ENCODE data around the gene JARID2. TPM values are rescaled to one million over a fixed set of nuclear protein-coding genes. Genes with fewer than 3 reads are reported as not detected.

JARID2 gene
- total and polyA plus RNA-seq, 7 donors: 1.1 to 16.1 (median 4.9) TPM

DNA sequence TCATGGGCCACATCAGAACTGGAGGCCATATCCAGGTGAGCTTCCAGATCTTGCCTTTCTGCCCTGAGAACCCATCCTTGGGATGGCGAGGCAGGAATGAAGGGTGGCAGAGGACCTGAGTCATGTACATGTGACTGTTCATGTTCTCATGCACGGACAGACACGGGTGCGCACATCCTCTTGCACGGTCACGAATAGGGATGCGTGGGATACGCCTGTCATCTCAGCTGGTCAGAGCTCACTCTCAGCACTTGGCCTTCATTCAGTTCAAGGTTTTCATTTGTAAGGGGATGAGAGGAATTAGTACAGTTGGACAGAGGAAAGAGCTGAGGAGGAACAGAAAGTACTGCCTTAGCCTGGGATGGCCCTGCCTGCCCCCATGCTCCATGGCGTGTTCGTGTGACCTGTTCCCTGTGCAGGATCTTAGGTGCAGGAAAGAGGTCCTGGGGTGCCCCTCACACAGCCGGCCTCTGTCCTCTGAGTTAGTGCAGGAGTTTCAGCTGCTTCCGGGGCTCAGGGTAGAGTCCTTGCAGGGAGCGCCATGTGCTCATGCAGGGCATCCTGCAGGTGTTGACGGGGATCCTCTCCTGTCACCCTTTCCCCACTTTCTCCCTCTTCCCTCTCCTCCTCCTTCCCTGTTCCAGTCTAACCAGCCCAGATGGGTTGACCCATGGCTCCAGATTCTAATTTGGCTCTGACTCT, 243.5 kb downstream of the JARID2 start:
- H3K4me1 ChIP-seq: peaks cover 29% of the 10 kb centered on the region
- intact Hi-C loops (cut with DNase I): loop anchor here in 1 of 2 donors (5.0 kb wide), 1 partner anchor 42 kb away; no protein-coding TSS in a partner anchor
- no peaks in the 10 kb centered on the region for H3K27me3 ChIP-seq (ENCODE audit: insufficient read depth in 3 of 3, low read length in 2 of 3)
- peaks cover 7 to 25% of the 10 kb centered on the region in 2 donors for H3K36me3 ChIP-seq (ENCODE audit: insufficient read depth in 1 of 2, low read depth in 1 of 2)
- DNase-seq (no peak), ATAC-seq (no peak)
- no peaks in the 10 kb centered on the region for H3K9me3 ChIP-seq
- H3K27ac ChIP-seq: no peak overlapping the region
- H3K4me3 ChIP-seq: no peak overlapping the region
- TF ChIP-seq, protein P1, sequence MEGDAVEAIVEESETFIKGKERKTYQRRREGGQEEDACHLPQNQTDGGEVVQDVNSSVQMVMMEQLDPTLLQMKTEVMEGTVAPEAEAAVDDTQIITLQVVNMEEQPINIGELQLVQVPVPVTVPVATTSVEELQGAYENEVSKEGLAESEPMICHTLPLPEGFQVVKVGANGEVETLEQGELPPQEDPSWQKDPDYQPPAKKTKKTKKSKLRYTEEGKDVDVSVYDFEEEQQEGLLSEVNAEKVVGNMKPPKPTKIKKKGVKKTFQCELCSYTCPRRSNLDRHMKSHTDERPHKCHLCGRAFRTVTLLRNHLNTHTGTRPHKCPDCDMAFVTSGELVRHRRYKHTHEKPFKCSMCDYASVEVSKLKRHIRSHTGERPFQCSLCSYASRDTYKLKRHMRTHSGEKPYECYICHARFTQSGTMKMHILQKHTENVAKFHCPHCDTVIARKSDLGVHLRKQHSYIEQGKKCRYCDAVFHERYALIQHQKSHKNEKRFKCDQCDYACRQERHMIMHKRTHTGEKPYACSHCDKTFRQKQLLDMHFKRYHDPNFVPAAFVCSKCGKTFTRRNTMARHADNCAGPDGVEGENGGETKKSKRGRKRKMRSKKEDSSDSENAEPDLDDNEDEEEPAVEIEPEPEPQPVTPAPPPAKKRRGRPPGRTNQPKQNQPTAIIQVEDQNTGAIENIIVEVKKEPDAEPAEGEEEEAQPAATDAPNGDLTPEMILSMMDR (IDR thresholded peaks at IDR 0.05): no peak
- WGBS, 3 donors: 87 to 90% (median 90%) methylated on average over 14 of the region's 14 CpGs

DNA sequence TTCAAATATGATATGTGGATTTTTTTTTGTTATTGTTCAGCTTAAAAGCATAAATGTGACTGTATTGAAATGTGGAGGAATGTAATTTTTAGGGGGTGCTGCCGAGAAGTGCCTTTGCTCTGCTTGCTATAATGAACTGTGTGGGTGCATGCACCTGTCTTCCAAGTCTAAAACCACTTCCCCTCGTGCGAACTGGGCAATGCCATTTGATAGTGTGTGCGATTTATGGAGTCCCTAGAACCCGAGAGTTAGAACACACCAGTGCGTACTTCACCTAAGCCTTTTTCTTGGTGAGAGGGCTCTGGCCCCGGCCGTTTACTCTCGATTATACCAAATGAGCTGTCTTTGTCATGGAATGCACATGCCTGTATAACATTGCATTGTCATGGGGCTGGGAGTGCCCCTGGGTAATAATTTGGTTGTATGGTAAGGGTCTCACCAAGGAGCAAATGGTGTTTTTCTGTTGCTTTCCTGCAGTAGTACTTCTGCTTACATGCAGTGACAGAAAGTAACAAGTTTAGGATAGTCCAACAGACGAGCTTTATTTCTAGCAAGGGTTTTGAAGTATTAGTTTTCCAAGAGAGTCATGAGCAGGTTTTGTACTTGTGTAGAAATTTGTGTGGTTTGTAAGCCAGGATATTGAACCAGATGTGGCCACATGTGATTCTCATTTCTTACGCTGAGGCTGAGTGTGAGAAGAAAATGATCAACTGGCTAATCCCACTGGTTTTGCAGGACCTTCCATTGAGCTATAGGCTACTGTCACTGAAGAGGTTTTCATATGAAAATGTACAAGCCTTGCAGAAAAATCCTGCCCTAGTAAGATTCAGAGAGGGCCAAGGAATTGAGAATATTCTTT, 244.6 kb downstream of the JARID2 start:
- no peak for DNase-seq
- 62 to 82% (median 74%) methylated on average over 11 of the region's 11 CpGs for WGBS, 3 donors
- Histone ChIP-seq H3K9me3 (no peaks in the 10 kb centered on the region), H3K36me3 (ENCODE audit: insufficient read depth in 1 of 2, low read depth in 1 of 2) (peaks cover 7 to 25% of the 10 kb centered on the region in 2 donors), H3K4me3 (no peak overlapping the region), H3K27ac (peak overlapping the region; percentile 51), H3K27me3 (ENCODE audit: insufficient read depth in 3 of 3, low read length in 2 of 3) (no peaks in the 10 kb centered on the region), H3K4me1 (peaks cover 32% of the 10 kb centered on the region)
- intact Hi-C loops (cut with DNase I): loop anchor here in 1 of 2 donors (5.0 to 10.0 kb wide), 2 partner anchors 238 to 1276 kb away; no protein-coding TSS in a partner anchor
- TF ChIP-seq, protein P1 (IDR thresholded peaks at IDR 0.05): no peak
- no peak for ATAC-seq

DNA sequence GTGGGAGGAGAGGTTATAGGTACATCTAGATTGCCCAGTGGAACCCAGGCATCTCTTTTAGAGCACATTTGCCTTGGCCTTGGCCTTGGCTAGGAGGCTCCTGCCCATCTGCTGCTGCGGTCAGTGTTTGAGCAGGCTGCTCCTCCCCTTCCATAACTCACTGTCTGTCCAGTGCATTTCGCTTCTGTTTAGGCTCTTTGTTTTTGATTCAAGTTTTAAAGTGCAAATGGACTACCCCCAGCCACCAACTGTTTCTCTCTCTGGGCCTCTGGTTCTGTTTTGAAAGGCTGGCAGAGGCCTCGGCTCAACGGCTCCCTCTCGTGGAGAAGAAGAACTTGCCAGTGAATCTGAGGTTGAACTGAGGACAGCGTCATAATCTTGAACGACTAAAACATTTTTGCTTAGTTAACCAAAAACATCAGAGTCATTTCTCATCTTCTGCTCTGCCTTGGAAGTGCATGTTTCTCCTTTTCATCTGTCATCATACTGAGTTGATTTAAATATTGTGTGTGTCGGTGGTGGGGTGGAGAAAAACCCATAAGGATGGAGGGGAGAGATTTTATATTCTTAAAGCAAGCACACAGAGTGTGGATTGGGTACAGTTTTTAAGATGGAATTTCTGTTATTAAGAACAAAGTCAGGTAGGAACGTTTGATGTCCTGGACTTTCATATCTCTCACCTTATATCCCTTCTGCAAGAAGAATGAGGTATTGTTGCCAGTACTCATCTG, 245.6 kb downstream of the JARID2 start:
- TF ChIP-seq, protein P1 (IDR thresholded peaks at IDR 0.05): peak; percentile 95
- intact Hi-C loops (cut with DNase I): loop anchor here in 1 of 2 donors (5.0 to 10.0 kb wide), 2 partner anchors 239 to 1277 kb away; no protein-coding TSS in a partner anchor
- Histone ChIP-seq H3K27ac (peak overlapping the region; percentile 51), H3K27me3 (ENCODE audit: insufficient read depth in 3 of 3, low read length in 2 of 3) (no peaks in the 10 kb centered on the region), H3K4me1 (peaks cover 32% of the 10 kb centered on the region), H3K4me3 (no peak overlapping the region), H3K36me3 (ENCODE audit: insufficient read depth in 1 of 2, low read depth in 1 of 2) (peaks cover 7 to 27% of the 10 kb centered on the region in 2 donors), H3K9me3 (no peaks in the 10 kb centered on the region)
- ATAC-seq (peak; percentile 27 to 63 (median 41)), DNase-seq (peak; percentile 73 to 85)
- 7 to 18% (median 10%) methylated on average over 9 of the region's 9 CpGs for WGBS, 3 donors

DNA sequence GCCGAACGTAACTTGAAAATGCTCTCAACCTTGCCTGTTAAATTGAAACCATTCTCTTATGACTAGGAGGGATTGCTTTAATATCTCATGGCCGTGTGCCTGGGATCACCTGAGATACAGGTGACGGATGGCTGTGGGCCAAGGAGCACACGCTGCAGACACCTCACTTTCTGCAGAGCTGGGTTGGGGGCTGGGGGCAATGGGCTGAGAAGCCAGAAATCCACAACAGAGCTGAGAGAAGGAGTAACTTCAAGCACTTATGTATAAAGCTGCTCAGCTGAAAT, 246.1 kb downstream of the JARID2 start:
- DNase-seq (no peak), ATAC-seq (no peak)
- Histone ChIP-seq H3K9me3 (no peaks in the 10 kb centered on the region), H3K27ac (no peak overlapping the region), H3K27me3 (ENCODE audit: insufficient read depth in 3 of 3, low read length in 2 of 3) (no peaks in the 10 kb centered on the region), H3K36me3 (ENCODE audit: insufficient read depth in 1 of 2, low read depth in 1 of 2) (peaks cover 7 to 32% of the 10 kb centered on the region in 2 donors), H3K4me3 (no peak overlapping the region), H3K4me1 (peaks cover 32% of the 10 kb centered on the region)
- intact Hi-C loops (cut with DNase I): loop anchor here in 1 of 2 donors (5.0 to 10.0 kb wide), 2 partner anchors 240 to 1277 kb away; no protein-coding TSS in a partner anchor
- TF ChIP-seq, protein P1 (IDR thresholded peaks at IDR 0.05): no peak
- 68 to 76% (median 72%) methylated on average over 5 of the region's 5 CpGs for WGBS, 3 donors
